ENCODE data around the gene STXBP6. TPM values are rescaled to one million over a fixed set of nuclear protein-coding genes. Genes with fewer than 3 reads are reported as not detected.
"Not testable (repeated sequence)": the region's sequence is repeated elsewhere in the genome, so short reads cannot be mapped to it uniquely, and the experiment has no call there.

STXBP6 gene
- total RNA-seq, 4 donors from 2014 or later: 7.1 to 16.8 (median 8.9) TPM

DNA sequence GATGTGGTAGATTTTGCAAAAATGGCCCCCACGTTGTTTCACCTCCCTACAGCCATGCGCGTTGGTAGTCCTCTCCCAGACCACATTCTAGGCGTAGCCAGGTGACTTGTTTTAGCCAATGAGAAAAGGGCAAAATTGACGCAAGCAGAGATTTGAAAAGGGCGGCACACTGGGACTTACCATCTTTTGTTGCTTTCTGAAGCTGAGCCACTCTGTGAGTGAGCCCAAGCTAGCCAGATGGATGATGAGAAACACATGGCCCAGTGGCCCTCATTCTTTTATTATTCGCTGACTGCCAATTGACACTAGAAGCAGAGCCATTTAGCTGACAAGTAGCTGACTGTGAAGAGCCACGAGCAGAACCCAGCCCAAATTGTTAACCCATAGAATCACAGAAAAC, 274.0 kb downstream of the STXBP6 start:
- WGBS, 2 donors (ENCODE audit: low coverage in 1 of 2): 74 to 88% methylated on average over 7 to 8 of the region's 8 CpGs
- intact Hi-C loops (cut with DNase I; ENCODE audit: low total_unique reads): no loop called here
- no peaks in the 10 kb centered on the region for H3K9me3 ChIP-seq
- TF ChIP-seq POLR2A (IDR thresholded peaks at IDR 0.05): no peak
- no peak for TF ChIP-seq EP300 (IDR thresholded peaks at IDR 0.05; ENCODE audit: low read depth)
- no peak for TF ChIP-seq POLR2AphosphoS5 (IDR thresholded peaks at IDR 0.05)
- TF ChIP-seq, protein P1, sequence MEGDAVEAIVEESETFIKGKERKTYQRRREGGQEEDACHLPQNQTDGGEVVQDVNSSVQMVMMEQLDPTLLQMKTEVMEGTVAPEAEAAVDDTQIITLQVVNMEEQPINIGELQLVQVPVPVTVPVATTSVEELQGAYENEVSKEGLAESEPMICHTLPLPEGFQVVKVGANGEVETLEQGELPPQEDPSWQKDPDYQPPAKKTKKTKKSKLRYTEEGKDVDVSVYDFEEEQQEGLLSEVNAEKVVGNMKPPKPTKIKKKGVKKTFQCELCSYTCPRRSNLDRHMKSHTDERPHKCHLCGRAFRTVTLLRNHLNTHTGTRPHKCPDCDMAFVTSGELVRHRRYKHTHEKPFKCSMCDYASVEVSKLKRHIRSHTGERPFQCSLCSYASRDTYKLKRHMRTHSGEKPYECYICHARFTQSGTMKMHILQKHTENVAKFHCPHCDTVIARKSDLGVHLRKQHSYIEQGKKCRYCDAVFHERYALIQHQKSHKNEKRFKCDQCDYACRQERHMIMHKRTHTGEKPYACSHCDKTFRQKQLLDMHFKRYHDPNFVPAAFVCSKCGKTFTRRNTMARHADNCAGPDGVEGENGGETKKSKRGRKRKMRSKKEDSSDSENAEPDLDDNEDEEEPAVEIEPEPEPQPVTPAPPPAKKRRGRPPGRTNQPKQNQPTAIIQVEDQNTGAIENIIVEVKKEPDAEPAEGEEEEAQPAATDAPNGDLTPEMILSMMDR (IDR thresholded peaks at IDR 0.05): no peak
- H3K4me3 ChIP-seq: no peak overlapping the region
- no peaks in the 10 kb centered on the region for H3K27me3 ChIP-seq
- H3K27ac ChIP-seq: no peak overlapping the region
- in situ Hi-C loops (cut with MboI; ENCODE audit: low pct_ligation_motif_present in 1 of 4, low pct_unique_long_range_greater_than_20kb in 1 of 4, low sequenced_read_pairs in 3 of 4): no loop called here
- H3K36me3 ChIP-seq: no peaks in the 10 kb centered on the region
- no peaks in the 10 kb centered on the region for H3K4me1 ChIP-seq
- no peak for DNase-seq

- Histone ChIP-seq H3K36me3 (no peaks in the 10 kb centered on the region), H3K9me3 (no peaks in the 10 kb centered on the region), H3K4me3 (no peak overlapping the region), H3K27me3 (no peaks in the 10 kb centered on the region), H3K4me1 (no peaks in the 10 kb centered on the region), H3K27ac (no peak overlapping the region)
- TF ChIP-seq EP300 (IDR thresholded peaks at IDR 0.05; ENCODE audit: low read depth) (no peak), POLR2AphosphoS5 (IDR thresholded peaks at IDR 0.05) (no peak), POLR2A (IDR thresholded peaks at IDR 0.05) (no peak)
- TF ChIP-seq, protein P1 (IDR thresholded peaks at IDR 0.05): no peak
- intact Hi-C loops (cut with DNase I; ENCODE audit: low total_unique reads): no loop called here
- DNase-seq: no peak
- in situ Hi-C loops (cut with MboI; ENCODE audit: low pct_ligation_motif_present in 1 of 4, low pct_unique_long_range_greater_than_20kb in 1 of 4, low sequenced_read_pairs in 3 of 4): no loop called here
- WGBS, 2 donors (ENCODE audit: low coverage in 1 of 2): 43 to 48% methylated on average over 6 of the region's 6 CpGs
Observed at GRCh38 chr14:24774187-24774915, 275.6 kb downstream of the STXBP6 start.

GRCh38 chr14:24773564-24773963, 276.4 kb downstream of the STXBP6 start:
- intact Hi-C loops (cut with DNase I; ENCODE audit: low total_unique reads); DNase-seq; H3K36me3 ChIP-seq; in situ Hi-C loops (cut with MboI; ENCODE audit: low pct_ligation_motif_present in 1 of 4, low pct_unique_long_range_greater_than_20kb in 1 of 4, low sequenced_read_pairs in 3 of 4); H3K27ac ChIP-seq; H3K27me3 ChIP-seq; H3K4me3 ChIP-seq; H3K9me3 ChIP-seq; H3K4me1 ChIP-seq: not testable (repeated sequence)
- WGBS, 2 donors (ENCODE audit: low coverage in 1 of 2): 46 to 67% methylated on average over 1 of the region's 1 CpG

DNA sequence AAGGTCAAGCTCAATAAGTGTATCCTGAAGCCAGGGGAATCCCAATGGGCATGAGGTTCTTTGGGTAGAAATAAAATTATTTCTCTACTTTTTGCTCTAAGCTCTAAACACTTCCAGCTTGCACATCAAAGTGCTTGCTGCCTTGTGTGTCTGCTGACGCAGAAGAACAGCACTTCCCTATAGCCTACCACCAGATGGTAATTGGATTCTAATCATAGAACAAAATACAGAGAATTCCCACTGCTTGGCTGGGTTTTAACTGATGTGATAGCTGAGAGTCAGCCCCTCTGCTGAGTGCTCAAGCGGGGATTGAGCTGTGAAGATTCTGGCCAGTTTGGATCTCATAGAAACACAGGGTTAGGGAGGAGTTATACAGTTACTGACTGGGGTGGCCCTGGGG, 283.5 kb downstream of the STXBP6 start:
- H3K36me3 ChIP-seq: no peaks in the 10 kb centered on the region
- in situ Hi-C loops (cut with MboI; ENCODE audit: low pct_ligation_motif_present in 1 of 4, low pct_unique_long_range_greater_than_20kb in 1 of 4, low sequenced_read_pairs in 3 of 4): no loop called here
- no peaks in the 10 kb centered on the region for H3K4me1 ChIP-seq
- intact Hi-C loops (cut with DNase I; ENCODE audit: low total_unique reads): no loop called here
- H3K27me3 ChIP-seq: no peaks in the 10 kb centered on the region
- DNase-seq: no peak
- H3K9me3 ChIP-seq: no peaks in the 10 kb centered on the region
- no peak overlapping the region for H3K27ac ChIP-seq
- TF ChIP-seq POLR2A (IDR thresholded peaks at IDR 0.05) (no peak), POLR2AphosphoS5 (IDR thresholded peaks at IDR 0.05) (no peak), EP300 (IDR thresholded peaks at IDR 0.05; ENCODE audit: low read depth) (no peak)
- TF ChIP-seq, protein P1 (IDR thresholded peaks at IDR 0.05): no peak
- H3K4me3 ChIP-seq: no peak overlapping the region
- WGBS, 2 donors (ENCODE audit: low coverage in 1 of 2): 50 to 64% methylated on average over 2 of the region's 2 CpGs

DNA sequence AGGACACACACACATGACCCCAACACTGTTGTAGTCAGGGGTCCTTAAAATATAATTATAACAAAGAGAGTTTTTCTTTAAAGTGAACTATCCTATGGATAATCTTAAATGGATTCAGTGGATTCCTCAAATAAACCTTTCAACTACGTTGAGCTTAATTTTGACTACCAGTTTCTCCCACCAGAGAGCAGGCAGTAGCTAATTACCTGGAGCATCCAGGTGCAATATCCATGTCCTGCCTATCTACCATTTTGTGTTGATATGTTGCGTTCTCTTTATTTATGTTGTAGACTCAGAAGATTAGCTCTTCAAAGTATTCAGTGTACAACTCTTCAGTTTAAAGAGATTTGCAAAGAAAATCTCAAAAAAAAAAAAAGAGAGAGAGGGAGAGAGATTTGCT, 288.8 kb downstream of the STXBP6 start:
- Histone ChIP-seq H3K4me1 (no peaks in the 10 kb centered on the region), H3K9me3 (no peaks in the 10 kb centered on the region), H3K27me3 (peaks cover 4% of the 10 kb centered on the region), H3K36me3 (no peaks in the 10 kb centered on the region), H3K27ac (no peak overlapping the region), H3K4me3 (no peak overlapping the region)
- TF ChIP-seq EP300 (IDR thresholded peaks at IDR 0.05; ENCODE audit: low read depth): no peak
- TF ChIP-seq POLR2A (IDR thresholded peaks at IDR 0.05): no peak
- TF ChIP-seq, protein P1 (IDR thresholded peaks at IDR 0.05): no peak
- no peak for TF ChIP-seq POLR2AphosphoS5 (IDR thresholded peaks at IDR 0.05)
- intact Hi-C loops (cut with DNase I; ENCODE audit: low total_unique reads) (no loop called here), in situ Hi-C loops (cut with MboI; ENCODE audit: low pct_ligation_motif_present in 1 of 4, low pct_unique_long_range_greater_than_20kb in 1 of 4, low sequenced_read_pairs in 3 of 4) (no loop called here)
- no peak for DNase-seq
- WGBS, 2 donors (ENCODE audit: low coverage in 1 of 2): 52 to 62% methylated on average over 2 of the region's 2 CpGs
